Measurements from ENCODE around the gene HIGD1C. TPM values are rescaled to one million over a fixed set of nuclear protein-coding genes. Genes with fewer than 3 reads are reported as not detected.

HIGD1C gene
- total RNA-seq, 1 experiment from 2014 or later: not detected

- Histone ChIP-seq H3K9me2 (ENCODE audit: insufficient read depth) (no peaks in the 10 kb centered on the region), H3K4me3 (no peak overlapping the region), H3F3A (ENCODE audit: insufficient read depth, low read depth) (no peaks in the 10 kb centered on the region), H3K27me3 (ENCODE audit: insufficient read depth, low read depth) (no peaks in the 10 kb centered on the region), H3K27ac (no peak overlapping the region), H3K9me3 (ENCODE audit: insufficient read depth, low read depth) (no peaks in the 10 kb centered on the region), H3K36me3 (ENCODE audit: low read depth) (no peaks in the 10 kb centered on the region), H3K79me2 (ENCODE audit: low read depth) (no peaks in the 10 kb centered on the region), H3K4me2 (no peak overlapping the region), H4K20me1 (ENCODE audit: insufficient read depth) (no peaks in the 10 kb centered on the region), H2AFZ (no peak overlapping the region), H3K4me1 (replicated peaks; ENCODE audit: insufficient read depth) (no peaks in the 10 kb centered on the region)
- intact Hi-C loops (cut with micrococcal nuclease; ENCODE audit: unreplicated experiment): no loop called here
- DNase-seq: no peak
- CTCF ChIA-PET: no interaction called here
- no TSS peak for BruUV-seq (replicated peaks)
- POLR2A ChIA-PET (ENCODE audit: unreplicated experiment): no interaction called here
- TF ChIP-seq EZH2 (IDR thresholded peaks at IDR 0.05; ENCODE audit: low read depth): no peak
- TF ChIP-seq CTCF (conservative IDR thresholded peaks at IDR 0.05): no peak
These were observed 4.3 kb upstream of the HIGD1C start for GRCh38 chr12:50947933-50948626.

GRCh38 chr12:50948798-50949197 is 3.5 kb upstream of the HIGD1C start:
- TF ChIP-seq EZH2 (IDR thresholded peaks at IDR 0.05; ENCODE audit: low read depth): no peak
- no peak for TF ChIP-seq CTCF (conservative IDR thresholded peaks at IDR 0.05)
- Histone ChIP-seq H3K36me3 (ENCODE audit: low read depth) (no peaks in the 10 kb centered on the region), H2AFZ (no peak overlapping the region), H3F3A (ENCODE audit: insufficient read depth, low read depth) (no peaks in the 10 kb centered on the region), H3K27ac (no peak overlapping the region), H3K4me2 (no peak overlapping the region), H3K4me1 (replicated peaks; ENCODE audit: insufficient read depth) (no peaks in the 10 kb centered on the region), H3K79me2 (ENCODE audit: low read depth) (no peaks in the 10 kb centered on the region), H3K4me3 (no peak overlapping the region), H3K9me2 (ENCODE audit: insufficient read depth) (no peaks in the 10 kb centered on the region), H3K27me3 (ENCODE audit: insufficient read depth, low read depth) (no peaks in the 10 kb centered on the region), H4K20me1 (ENCODE audit: insufficient read depth) (no peaks in the 10 kb centered on the region), H3K9me3 (ENCODE audit: insufficient read depth, low read depth) (no peaks in the 10 kb centered on the region)
- ChIA-PET POLR2A (ENCODE audit: unreplicated experiment) (no interaction called here), CTCF (interaction anchor here (0.7 kb wide), 1 partner anchor 124 kb away, joined by 6 read pairs; no protein-coding TSS in a partner anchor)
- BruUV-seq (replicated peaks): no TSS peak
- DNase-seq: no peak
- intact Hi-C loops (cut with micrococcal nuclease; ENCODE audit: unreplicated experiment): no loop called here

- Histone ChIP-seq H3K4me1 (replicated peaks; ENCODE audit: insufficient read depth) (no peaks in the 10 kb centered on the region), H3K36me3 (ENCODE audit: low read depth) (no peaks in the 10 kb centered on the region), H3K27me3 (ENCODE audit: insufficient read depth, low read depth) (no peaks in the 10 kb centered on the region), H3K79me2 (ENCODE audit: low read depth) (no peaks in the 10 kb centered on the region), H4K20me1 (ENCODE audit: insufficient read depth) (no peaks in the 10 kb centered on the region), H3K9me2 (ENCODE audit: insufficient read depth) (no peaks in the 10 kb centered on the region), H3K27ac (no peak overlapping the region), H2AFZ (no peak overlapping the region), H3K4me3 (no peak overlapping the region), H3K4me2 (no peak overlapping the region), H3K9me3 (ENCODE audit: insufficient read depth, low read depth) (no peaks in the 10 kb centered on the region), H3F3A (ENCODE audit: insufficient read depth, low read depth) (no peaks in the 10 kb centered on the region)
- intact Hi-C loops (cut with micrococcal nuclease; ENCODE audit: unreplicated experiment): no loop called here
- DNase-seq: no peak
- BruUV-seq (replicated peaks): no TSS peak
- ChIA-PET POLR2A (ENCODE audit: unreplicated experiment) (no interaction called here), CTCF (interaction anchor here (0.7 kb wide), 1 partner anchor 125 kb away, joined by 6 read pairs; no protein-coding TSS in a partner anchor)
- no peak for TF ChIP-seq EZH2 (IDR thresholded peaks at IDR 0.05; ENCODE audit: low read depth)
- TF ChIP-seq CTCF (conservative IDR thresholded peaks at IDR 0.05): no peak
These were observed 2.5 kb upstream of the HIGD1C start for GRCh38 chr12:50949801-50950302.
